B cell (primary cell): Measurements from ENCODE around the gene RGS7. TPM values are rescaled to one million over a fixed set of nuclear protein-coding genes. Genes with fewer than 3 reads are reported as not detected.

Experiments
- ATAC-seq: fragments of 200-7000 bp; cut with Tn5 transposase; one replicate; pipeline ENCODE4 v1.10.0; 2021; ENCODE audit warnings: low read depth, mild to moderate bottlenecking, moderate number of reproducible peaks, moderate library complexity
- CTCF ChIA-PET: fragments of 350-600 bp; sonication (Branson Sonifier 250); formaldehyde crosslinking; loops from one replicate; lab custom pipeline; 2021; ENCODE audit warnings: antibody characterized with exemption, inconsistent platforms; lab: Charles Lee
- POLR2A ChIA-PET: fragments of 350-600 bp; sonication (Branson Sonifier 250); formaldehyde crosslinking; loops from one replicate; lab custom pipeline; 2021; ENCODE audit warnings: antibody characterized with exemption; lab: Charles Lee
- DNase-seq: peaks from one replicate; pipeline ENCODE4 v3.0.0; 2013
- H2AFZ ChIP-seq: 2 replicates; pipeline ENCODE4 v1.6.1; 2012; ENCODE audit warnings: mild to moderate bottlenecking, low read depth, low read length; ENCODE audit not compliant: insufficient read depth, poor library complexity, severe bottlenecking
- H3K27ac ChIP-seq, 2 donors: 1 replicate in 1 of 2; 2 replicates in 1 of 2; pipeline ENCODE4 v1.5.1; 2012 to 2013; ENCODE audit warnings: low read length in 2 of 2, mild to moderate bottlenecking in 2 of 2, moderate library complexity in 1 of 2
- H3K27me3 ChIP-seq, 4 experiments: fragments of 200-600 bp in 1 of 4; sonication (generic) in 1 of 4; replicated peaks in 1 of 4; 1 replicate in 2 of 4; 2 replicates in 2 of 4; pipeline versions ENCODE4 v1.6.1 to v1.7.0; 2013 to 2016; ENCODE audit warnings: low read length in 3 of 4, mild to moderate bottlenecking in 2 of 4, mixed read lengths in 1 of 4, moderate library complexity in 1 of 4; ENCODE audit not compliant: insufficient read depth in 4 of 4, control insufficient read depth in 3 of 4; ENCODE audit errors: control extremely low read depth in 1 of 4
- H3K36me3 ChIP-seq, 2 experiments: replicated peaks in 1 of 2; 1 replicate in 1 of 2; 2 replicates in 1 of 2; pipeline versions ENCODE4 v1.6.1 to v1.7.1; 2013; ENCODE audit warnings: low read length in 1 of 2; ENCODE audit not compliant: insufficient read depth in 2 of 2, control insufficient read depth in 1 of 2; ENCODE audit errors: control extremely low read depth in 1 of 2, extremely low read depth in 1 of 2
- H3K4me1 ChIP-seq, 2 donors: fragments of 200-600 bp in 1 of 2; sonication (generic) in 1 of 2; 1 replicate in 1 of 2; 2 replicates in 1 of 2; pipeline versions ENCODE4 v1.5.1 to v1.6.1; 2013 to 2017; ENCODE audit warnings: low read length in 2 of 2; ENCODE audit not compliant: control insufficient read depth in 2 of 2, insufficient read depth in 2 of 2
- H3K4me2 ChIP-seq: replicated peaks from 2 replicates; pipeline ENCODE3; 2012; ENCODE audit warnings: mild to moderate bottlenecking, low read depth, low read length; ENCODE audit not compliant: poor library complexity, severe bottlenecking
- H3K4me3 ChIP-seq, 5 experiments: fragments of 200-600 bp in 1 of 5; sonication (generic) in 1 of 5; 1 replicate in 3 of 5; 2 replicates in 2 of 5; pipeline versions ENCODE4 v1.5.1 to v1.7.0; 2011 to 2016; ENCODE audit warnings: low read length in 4 of 5, mild to moderate bottlenecking in 4 of 5, low read depth in 2 of 5, control low read depth in 1 of 5, moderate library complexity in 1 of 5; ENCODE audit not compliant: insufficient read depth in 1 of 5; ENCODE audit errors: control extremely low read depth in 1 of 5, extremely low read depth in 1 of 5
- H3K79me2 ChIP-seq: fragments of 200-600 bp; sonication (generic); one replicate; pipeline ENCODE4 v1.6.0; 2016; ENCODE audit warnings: low read length; ENCODE audit not compliant: control insufficient read depth, insufficient read depth
- H3K9ac ChIP-seq: fragments of 200-600 bp; sonication (generic); 2 replicates; pipeline ENCODE4 v1.6.1; 2017; ENCODE audit warnings: mild to moderate bottlenecking, low read length, moderate library complexity
- H3K9me3 ChIP-seq, 3 donors: one replicate each; pipeline versions ENCODE4 v1.6.1 to v1.7.1; 2013; ENCODE audit warnings: low read length in 2 of 3; ENCODE audit not compliant: control insufficient read depth in 2 of 3, insufficient read depth in 1 of 3; ENCODE audit errors: control extremely low read depth in 1 of 3
- H4K20me1 ChIP-seq: 2 replicates; pipeline ENCODE4 v1.6.0; 2012; ENCODE audit warnings: mild to moderate bottlenecking, low read length; ENCODE audit not compliant: insufficient read depth, control insufficient read depth, poor library complexity, severe bottlenecking
- H3K27ac Mint-ChIP-seq: one replicate; pipeline ENCODE4 v1.8.0; 2021; ENCODE audit warnings: mixed read lengths
- H3K27me3 Mint-ChIP-seq: one replicate; pipeline ENCODE4 v1.8.0; 2021; ENCODE audit warnings: mixed read lengths
- H3K4me1 Mint-ChIP-seq: one replicate; pipeline ENCODE4 v1.8.0; 2021; ENCODE audit warnings: mixed read lengths
- H3K4me3 Mint-ChIP-seq: one replicate; pipeline ENCODE4 v1.8.0; 2021; ENCODE audit warnings: mixed read lengths
- H3K9me3 Mint-ChIP-seq: one replicate; pipeline ENCODE4 v1.8.0; 2022; ENCODE audit warnings: mixed read lengths; ENCODE audit not compliant: insufficient read depth
- CTCF ChIP-seq: fragments of 200-600 bp; IDR thresholded peaks from one replicate; pipeline ENCODE4 v1.8.0; 2022; ENCODE audit warnings: antibody characterized with exemption, mild to moderate bottlenecking
- EZH2 ChIP-seq: IDR thresholded peaks from 2 replicates; pipeline ENCODE4 v1.6.1; 2012; ENCODE audit warnings: borderline replicate concordance, low read depth, mild to moderate bottlenecking, moderate library complexity, low read length; ENCODE audit not compliant: insufficient read depth, poor library complexity, severe bottlenecking
- WGBS: methylation state at CpG from one replicate; pipeline ENCODE4 v1.1.5; 2013; ENCODE audit warnings: missing lambda C conversion rate; ENCODE audit not compliant: insufficient coverage; 5-methylcytosine and 5-hydroxymethylcytosine counted together
- intact Hi-C: fragments of 100-400 bp; cut with micrococcal nuclease; formaldehyde crosslinking; loops from one replicate; pipeline ENCODE4 v1.10.0; 2022
- polyA plus RNA-seq: library from polyadenylated mRNA; depleted of rRNA; stranded (reverse); fragments of >200 nt; gene quantifications from 2 replicates; pipeline ENCODE4 v1.2.3, GENCODE V29; 2012
- total RNA-seq, 2 donors: library from RNA; stranded (reverse); fragments of 120-200 nt in 1 of 2; gene quantifications; 1 replicate in 1 of 2; 2 replicates in 1 of 2; pipeline versions ENCODE4 v1.2.3 to v1.2.4, GENCODE V29; 2013 to 2022

RGS7 gene
- total and polyA plus RNA-seq, 2 donors (not counting 1 experiment from before 2014, with no cell fraction given), result 0.15 to 1.8 TPM

GRCh38 chr1:241097479-241097878, 259.5 kb downstream of the RGS7 start:
- Histone ChIP-seq H3K79me2 (no peaks in the 10 kb centered on the region), H3K4me2 (no peak overlapping the region), H3K27ac (no peak overlapping the region), H3K4me1 (no peaks in the 10 kb centered on the region), H3K36me3 (no peaks in the 10 kb centered on the region), H3K9me3 (no peaks in the 10 kb centered on the region), H3K4me3 (no peak overlapping the region), H3K9ac (no peak overlapping the region), H4K20me1 (no peaks in the 10 kb centered on the region), H2AFZ (no peak overlapping the region), H3K27me3 (no peaks in the 10 kb centered on the region)
- ATAC-seq (no peak), DNase-seq (no peak)
- no peak overlapping the region for H3K4me3 Mint-ChIP-seq
- no peaks in the 10 kb centered on the region for H3K4me1 Mint-ChIP-seq
- CTCF ChIA-PET, result no interaction called here
- TF ChIP-seq CTCF, result no peak
- TF ChIP-seq EZH2, result no peak
- H3K9me3 Mint-ChIP-seq, result no peaks in the 10 kb centered on the region
- POLR2A ChIA-PET, result no interaction called here
- WGBS, result 96% methylated on average over 5 of the region's 5 CpGs
- H3K27me3 Mint-ChIP-seq, result no peaks in the 10 kb centered on the region
- intact Hi-C loops, result no loop called here
- H3K27ac Mint-ChIP-seq, result no peak overlapping the region

GRCh38 chr1:241096982-241097381, 260.0 kb downstream of the RGS7 start:
- Histone ChIP-seq H3K36me3 (no peaks in the 10 kb centered on the region), H3K27ac (no peak overlapping the region), H3K79me2 (no peaks in the 10 kb centered on the region), H3K9me3 (no peaks in the 10 kb centered on the region), H3K4me2 (no peak overlapping the region), H3K4me3 (no peak overlapping the region), H2AFZ (no peak overlapping the region), H3K27me3 (no peaks in the 10 kb centered on the region), H3K9ac (no peak overlapping the region), H3K4me1 (no peaks in the 10 kb centered on the region), H4K20me1 (no peaks in the 10 kb centered on the region)
- H3K27me3 Mint-ChIP-seq, result no peaks in the 10 kb centered on the region
- DNase-seq (no peak), ATAC-seq (no peak)
- no peaks in the 10 kb centered on the region for H3K9me3 Mint-ChIP-seq
- ChIA-PET POLR2A (no interaction called here), CTCF (no interaction called here)
- 82% methylated on average over 2 of the region's 4 CpGs for WGBS
- no peak overlapping the region for H3K27ac Mint-ChIP-seq
- no peak for TF ChIP-seq CTCF
- no peak for TF ChIP-seq EZH2
- intact Hi-C loops, result no loop called here
- H3K4me3 Mint-ChIP-seq, result no peak overlapping the region
- H3K4me1 Mint-ChIP-seq, result no peaks in the 10 kb centered on the region
